ENCODE results near the gene TMEM132C. TPM values are rescaled to one million over a fixed set of nuclear protein-coding genes. Genes with fewer than 3 reads are reported as not detected.

Gene TMEM132C
- total RNA-seq, 1 experiment from 2014 or later, result not detected

DNA sequence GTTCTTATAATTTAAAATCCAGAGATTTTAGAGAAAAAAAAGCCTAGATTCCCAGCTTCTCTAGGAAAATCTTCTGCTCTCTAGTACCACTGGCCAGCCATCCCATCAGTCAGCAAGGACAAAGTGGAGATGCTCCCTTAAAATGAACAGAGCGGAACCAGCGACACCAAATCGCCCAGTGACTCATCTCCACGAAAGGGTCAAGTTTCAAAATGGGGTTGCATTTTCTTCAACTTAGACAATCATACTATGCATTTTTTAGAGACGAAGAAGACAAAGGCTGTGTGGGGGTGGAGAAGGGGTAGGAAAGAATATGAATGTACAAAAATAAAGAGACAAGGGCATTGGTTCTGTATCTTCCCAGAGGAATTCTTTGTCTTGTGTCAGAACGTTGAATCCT lies 344.8 kb downstream of the TMEM132C start:
- BruUV-seq (replicated peaks), result no TSS peak
- Mint-ChIP-seq H3K9me3 (ENCODE audit: low read depth, unreplicated experiment) (peaks cover 7% of the 10 kb centered on the region), H3K4me3 (ENCODE audit: low read depth, unreplicated experiment) (no peak overlapping the region), H3K27me3 (ENCODE audit: unreplicated experiment) (no peaks in the 10 kb centered on the region), H3K4me1 (ENCODE audit: low read depth, unreplicated experiment) (no peaks in the 10 kb centered on the region), H3K36me3 (ENCODE audit: insufficient read depth, unreplicated experiment) (no peaks in the 10 kb centered on the region), H3K27ac (ENCODE audit: unreplicated experiment) (no peak overlapping the region)
- intact Hi-C loops (cut with micrococcal nuclease; ENCODE audit: unreplicated experiment), result no loop called here
- TF ChIP-seq, protein P1, sequence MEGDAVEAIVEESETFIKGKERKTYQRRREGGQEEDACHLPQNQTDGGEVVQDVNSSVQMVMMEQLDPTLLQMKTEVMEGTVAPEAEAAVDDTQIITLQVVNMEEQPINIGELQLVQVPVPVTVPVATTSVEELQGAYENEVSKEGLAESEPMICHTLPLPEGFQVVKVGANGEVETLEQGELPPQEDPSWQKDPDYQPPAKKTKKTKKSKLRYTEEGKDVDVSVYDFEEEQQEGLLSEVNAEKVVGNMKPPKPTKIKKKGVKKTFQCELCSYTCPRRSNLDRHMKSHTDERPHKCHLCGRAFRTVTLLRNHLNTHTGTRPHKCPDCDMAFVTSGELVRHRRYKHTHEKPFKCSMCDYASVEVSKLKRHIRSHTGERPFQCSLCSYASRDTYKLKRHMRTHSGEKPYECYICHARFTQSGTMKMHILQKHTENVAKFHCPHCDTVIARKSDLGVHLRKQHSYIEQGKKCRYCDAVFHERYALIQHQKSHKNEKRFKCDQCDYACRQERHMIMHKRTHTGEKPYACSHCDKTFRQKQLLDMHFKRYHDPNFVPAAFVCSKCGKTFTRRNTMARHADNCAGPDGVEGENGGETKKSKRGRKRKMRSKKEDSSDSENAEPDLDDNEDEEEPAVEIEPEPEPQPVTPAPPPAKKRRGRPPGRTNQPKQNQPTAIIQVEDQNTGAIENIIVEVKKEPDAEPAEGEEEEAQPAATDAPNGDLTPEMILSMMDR (IDR thresholded peaks at IDR 0.05; ENCODE audit: unreplicated experiment), result no peak
- no peak for DNase-seq
- CTCF ChIA-PET, result no interaction called here

DNA sequence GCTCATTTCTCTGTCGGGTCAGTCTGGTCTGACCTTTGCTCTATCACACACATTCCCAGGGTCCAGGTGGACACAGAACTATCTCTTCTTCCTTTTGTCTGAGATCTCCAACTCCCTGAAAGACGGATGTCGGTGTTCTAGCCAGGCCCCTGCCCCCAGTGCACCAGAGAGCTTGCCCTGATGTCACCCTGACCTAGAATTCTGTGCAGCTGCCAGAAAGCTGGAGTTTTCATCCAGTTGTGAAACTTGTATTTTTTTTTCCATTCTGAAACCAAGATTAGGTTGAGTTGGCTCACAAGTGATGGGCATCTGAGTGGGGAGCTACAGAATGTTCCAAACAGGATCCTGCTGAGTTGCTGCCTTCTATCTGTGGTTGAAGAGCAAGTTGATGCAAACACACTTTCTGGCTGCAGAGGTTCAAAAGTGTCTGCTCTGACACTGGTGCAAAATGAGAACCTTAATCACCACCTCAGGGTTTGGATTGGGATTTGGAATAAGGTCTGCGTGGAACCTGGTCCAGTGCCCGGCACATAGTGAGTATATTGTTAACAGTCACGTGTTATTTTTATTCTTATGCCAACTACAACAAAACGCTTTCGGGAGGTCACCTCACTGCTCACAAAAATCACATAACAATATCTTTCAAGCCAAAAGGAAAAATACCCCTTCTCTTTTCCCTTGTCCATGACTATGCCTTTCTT lies 345.3 kb downstream of the TMEM132C start:
- H3K36me3 Mint-ChIP-seq (ENCODE audit: insufficient read depth, unreplicated experiment), result no peaks in the 10 kb centered on the region
- H3K27me3 Mint-ChIP-seq (ENCODE audit: unreplicated experiment), result no peaks in the 10 kb centered on the region
- peaks cover 4% of the 10 kb centered on the region for H3K9me3 Mint-ChIP-seq (ENCODE audit: low read depth, unreplicated experiment)
- TF ChIP-seq, protein P1 (IDR thresholded peaks at IDR 0.05; ENCODE audit: unreplicated experiment), result no peak
- no peak for DNase-seq
- intact Hi-C loops (cut with micrococcal nuclease; ENCODE audit: unreplicated experiment), result no loop called here
- CTCF ChIA-PET, result no interaction called here
- H3K27ac Mint-ChIP-seq (ENCODE audit: unreplicated experiment), result no peak overlapping the region
- BruUV-seq (replicated peaks), result no TSS peak
- no peak overlapping the region for H3K4me3 Mint-ChIP-seq (ENCODE audit: low read depth, unreplicated experiment)
- no peaks in the 10 kb centered on the region for H3K4me1 Mint-ChIP-seq (ENCODE audit: low read depth, unreplicated experiment)

DNA sequence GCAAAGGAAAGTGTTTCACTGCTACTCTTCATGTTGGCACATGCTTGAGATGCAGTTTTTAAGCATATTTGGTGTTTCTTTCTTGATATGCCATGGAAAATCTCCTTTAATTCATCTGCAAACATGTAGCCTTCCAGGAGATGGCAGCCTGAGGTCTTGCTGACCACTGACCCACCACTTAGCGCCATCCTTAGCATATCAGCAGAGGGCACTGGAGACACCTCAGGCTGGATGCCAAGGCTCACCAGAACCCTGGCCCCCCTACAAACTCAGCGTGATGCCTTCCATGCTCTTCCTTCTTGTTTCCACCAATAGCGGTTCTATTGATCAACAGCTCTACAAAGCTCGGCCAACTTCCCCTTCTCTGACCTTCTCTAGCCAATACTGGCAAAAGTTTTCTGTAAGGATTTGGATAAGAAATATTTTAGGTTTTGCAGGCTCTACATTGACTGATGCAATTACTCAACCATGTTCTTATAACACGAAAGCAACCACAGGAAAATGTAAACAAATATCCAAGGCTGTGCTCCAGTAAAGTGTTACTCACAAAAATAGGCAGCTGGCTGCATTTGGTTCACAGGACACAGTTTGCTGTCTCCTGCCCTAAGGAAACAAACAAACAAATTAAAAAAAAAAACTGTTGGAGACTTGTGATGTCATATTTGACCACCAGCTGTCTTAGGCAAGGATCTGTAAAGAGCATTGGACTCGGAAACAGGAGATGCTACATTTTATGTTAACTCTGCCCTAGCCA lies 347.0 kb downstream of the TMEM132C start:
- Mint-ChIP-seq H3K9me3 (ENCODE audit: low read depth, unreplicated experiment) (peaks cover 8% of the 10 kb centered on the region), H3K27ac (ENCODE audit: unreplicated experiment) (no peak overlapping the region), H3K36me3 (ENCODE audit: insufficient read depth, unreplicated experiment) (no peaks in the 10 kb centered on the region), H3K4me1 (ENCODE audit: low read depth, unreplicated experiment) (no peaks in the 10 kb centered on the region), H3K27me3 (ENCODE audit: unreplicated experiment) (no peaks in the 10 kb centered on the region), H3K4me3 (ENCODE audit: low read depth, unreplicated experiment) (no peak overlapping the region)
- intact Hi-C loops (cut with micrococcal nuclease; ENCODE audit: unreplicated experiment), result no loop called here
- TF ChIP-seq, protein P1 (IDR thresholded peaks at IDR 0.05; ENCODE audit: unreplicated experiment), result no peak
- DNase-seq, result no peak
- no TSS peak for BruUV-seq (replicated peaks)
- CTCF ChIA-PET, result no interaction called here

DNA sequence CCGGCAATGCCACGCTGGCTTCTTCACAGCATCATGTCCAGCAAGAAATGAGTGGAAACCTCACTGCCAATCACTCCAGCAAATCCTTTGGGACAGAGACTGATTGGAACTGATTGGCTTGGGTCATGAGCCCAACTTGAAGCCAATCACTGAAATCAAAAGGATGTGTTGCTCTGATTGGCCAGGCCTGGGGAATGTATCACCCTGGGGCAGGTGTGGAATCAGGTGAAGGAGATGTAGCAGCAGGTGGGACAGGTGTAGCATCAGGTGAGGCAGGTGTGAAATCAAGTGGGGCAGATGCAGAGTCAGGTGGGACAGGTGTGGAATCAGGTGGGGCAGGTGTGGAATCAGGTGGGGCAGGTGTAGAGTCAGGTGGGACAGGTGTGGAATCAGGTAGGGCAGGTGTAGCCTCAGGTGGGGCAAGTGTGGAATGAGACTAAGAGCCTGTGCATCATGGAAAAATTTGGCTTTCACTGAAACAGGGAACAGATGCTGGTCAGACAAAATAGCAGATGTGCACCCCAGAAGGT lies 350.4 kb downstream of the TMEM132C start:
- Mint-ChIP-seq H3K27ac (ENCODE audit: unreplicated experiment) (no peak overlapping the region), H3K4me3 (ENCODE audit: low read depth, unreplicated experiment) (no peak overlapping the region), H3K27me3 (ENCODE audit: unreplicated experiment) (no peaks in the 10 kb centered on the region), H3K36me3 (ENCODE audit: insufficient read depth, unreplicated experiment) (no peaks in the 10 kb centered on the region), H3K9me3 (ENCODE audit: low read depth, unreplicated experiment) (peaks cover 6% of the 10 kb centered on the region), H3K4me1 (ENCODE audit: low read depth, unreplicated experiment) (no peaks in the 10 kb centered on the region)
- CTCF ChIA-PET, result no interaction called here
- intact Hi-C loops (cut with micrococcal nuclease; ENCODE audit: unreplicated experiment), result no loop called here
- no TSS peak for BruUV-seq (replicated peaks)
- no peak for DNase-seq
- TF ChIP-seq, protein P1 (IDR thresholded peaks at IDR 0.05; ENCODE audit: unreplicated experiment), result no peak
